ENCODE results near the gene KRT81. TPM values are rescaled to one million over a fixed set of nuclear protein-coding genes. Genes with fewer than 3 reads are reported as not detected.
"Not testable (repeated sequence)": the region's sequence is repeated elsewhere in the genome, so short reads cannot be mapped to it uniquely, and the experiment has no call there.

KRT81 gene
- total RNA-seq, 2 donors from 2014 or later: 0.77 TPM; not detected in 1

DNA sequence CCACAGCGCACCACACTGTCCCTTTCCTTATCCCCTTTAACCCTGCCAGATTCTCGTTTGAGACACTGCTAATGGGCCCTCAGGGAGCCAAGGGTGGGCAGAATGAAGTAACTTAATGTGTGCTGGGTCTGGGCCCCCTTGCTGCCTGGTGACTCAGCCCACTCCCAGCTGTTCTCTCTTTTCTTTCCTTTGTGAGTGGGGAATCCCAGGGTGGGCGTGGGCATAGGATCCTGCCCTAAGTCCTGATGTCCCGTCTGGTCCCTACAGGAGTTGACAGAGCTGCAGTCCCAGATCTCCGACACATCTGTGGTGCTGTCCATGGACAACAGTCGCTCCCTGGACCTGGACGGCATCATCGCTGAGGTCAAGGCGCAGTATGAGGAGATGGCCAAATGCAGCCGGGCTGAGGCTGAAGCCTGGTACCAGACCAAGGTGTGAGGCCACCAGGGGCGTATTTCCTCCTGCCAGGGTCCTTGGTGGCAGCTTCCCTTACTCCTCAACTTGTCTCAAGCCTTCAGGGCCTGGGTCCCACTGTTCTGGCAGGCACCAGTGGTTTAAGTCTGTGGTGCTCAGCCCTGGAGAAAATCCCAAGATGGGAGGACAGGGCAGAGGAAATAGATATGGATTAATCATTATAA, 50.0 kb downstream of the KRT81 start:
- DNase-seq: no peak
- Histone ChIP-seq H3K27ac (no peak overlapping the region), H3K9me3 (no peaks in the 10 kb centered on the region), H3K4me1 (peaks cover 9% of the 10 kb centered on the region), H3K4me3 (no peak overlapping the region), H3K9ac (ENCODE audit: low read depth in 2 of 2, low read length in 2 of 2) (no peak overlapping the region), H3K27me3 (no peaks in the 10 kb centered on the region), H3K36me3 (no peaks in the 10 kb centered on the region)
- intact Hi-C loops (cut with DNase I): no loop called here
- TF ChIP-seq, protein P1, sequence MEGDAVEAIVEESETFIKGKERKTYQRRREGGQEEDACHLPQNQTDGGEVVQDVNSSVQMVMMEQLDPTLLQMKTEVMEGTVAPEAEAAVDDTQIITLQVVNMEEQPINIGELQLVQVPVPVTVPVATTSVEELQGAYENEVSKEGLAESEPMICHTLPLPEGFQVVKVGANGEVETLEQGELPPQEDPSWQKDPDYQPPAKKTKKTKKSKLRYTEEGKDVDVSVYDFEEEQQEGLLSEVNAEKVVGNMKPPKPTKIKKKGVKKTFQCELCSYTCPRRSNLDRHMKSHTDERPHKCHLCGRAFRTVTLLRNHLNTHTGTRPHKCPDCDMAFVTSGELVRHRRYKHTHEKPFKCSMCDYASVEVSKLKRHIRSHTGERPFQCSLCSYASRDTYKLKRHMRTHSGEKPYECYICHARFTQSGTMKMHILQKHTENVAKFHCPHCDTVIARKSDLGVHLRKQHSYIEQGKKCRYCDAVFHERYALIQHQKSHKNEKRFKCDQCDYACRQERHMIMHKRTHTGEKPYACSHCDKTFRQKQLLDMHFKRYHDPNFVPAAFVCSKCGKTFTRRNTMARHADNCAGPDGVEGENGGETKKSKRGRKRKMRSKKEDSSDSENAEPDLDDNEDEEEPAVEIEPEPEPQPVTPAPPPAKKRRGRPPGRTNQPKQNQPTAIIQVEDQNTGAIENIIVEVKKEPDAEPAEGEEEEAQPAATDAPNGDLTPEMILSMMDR (IDR thresholded peaks at IDR 0.05): no peak

GRCh38 chr12:52240247-52240646, 51.1 kb downstream of the KRT81 start:
- H3K27ac ChIP-seq; H3K4me1 ChIP-seq; intact Hi-C loops (cut with DNase I); DNase-seq; H3K9ac ChIP-seq (ENCODE audit: low read depth in 2 of 2, low read length in 2 of 2); H3K36me3 ChIP-seq; H3K9me3 ChIP-seq; H3K4me3 ChIP-seq; H3K27me3 ChIP-seq: not testable (repeated sequence)

DNA sequence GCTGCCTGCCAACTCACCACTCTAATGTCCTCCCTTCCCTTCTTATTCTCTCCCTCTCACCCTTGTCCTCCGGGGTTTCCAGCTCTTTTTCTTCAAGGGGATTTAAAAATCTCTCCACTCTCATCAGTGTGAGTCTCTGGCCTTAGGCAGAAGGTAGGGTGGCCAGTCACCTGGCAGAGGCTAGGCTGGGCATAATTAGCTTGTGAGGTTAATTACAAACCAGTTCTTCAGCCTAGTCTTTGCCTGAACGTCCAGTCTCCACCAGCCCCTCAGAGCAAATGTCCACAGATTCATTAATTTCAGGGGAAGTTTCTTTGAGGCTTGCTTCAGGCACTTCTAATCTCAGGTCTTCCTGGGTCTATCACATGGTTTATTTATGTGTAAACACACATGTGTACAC, 51.6 kb downstream of the KRT81 start:
- no peak for DNase-seq
- TF ChIP-seq, protein P1 (IDR thresholded peaks at IDR 0.05): no peak
- intact Hi-C loops (cut with DNase I): no loop called here
- Histone ChIP-seq H3K36me3 (no peaks in the 10 kb centered on the region), H3K9ac (ENCODE audit: low read depth in 2 of 2, low read length in 2 of 2) (no peak overlapping the region), H3K27ac (no peak overlapping the region), H3K27me3 (no peaks in the 10 kb centered on the region), H3K9me3 (no peaks in the 10 kb centered on the region), H3K4me3 (no peak overlapping the region), H3K4me1 (peaks cover 9% of the 10 kb centered on the region)

DNA sequence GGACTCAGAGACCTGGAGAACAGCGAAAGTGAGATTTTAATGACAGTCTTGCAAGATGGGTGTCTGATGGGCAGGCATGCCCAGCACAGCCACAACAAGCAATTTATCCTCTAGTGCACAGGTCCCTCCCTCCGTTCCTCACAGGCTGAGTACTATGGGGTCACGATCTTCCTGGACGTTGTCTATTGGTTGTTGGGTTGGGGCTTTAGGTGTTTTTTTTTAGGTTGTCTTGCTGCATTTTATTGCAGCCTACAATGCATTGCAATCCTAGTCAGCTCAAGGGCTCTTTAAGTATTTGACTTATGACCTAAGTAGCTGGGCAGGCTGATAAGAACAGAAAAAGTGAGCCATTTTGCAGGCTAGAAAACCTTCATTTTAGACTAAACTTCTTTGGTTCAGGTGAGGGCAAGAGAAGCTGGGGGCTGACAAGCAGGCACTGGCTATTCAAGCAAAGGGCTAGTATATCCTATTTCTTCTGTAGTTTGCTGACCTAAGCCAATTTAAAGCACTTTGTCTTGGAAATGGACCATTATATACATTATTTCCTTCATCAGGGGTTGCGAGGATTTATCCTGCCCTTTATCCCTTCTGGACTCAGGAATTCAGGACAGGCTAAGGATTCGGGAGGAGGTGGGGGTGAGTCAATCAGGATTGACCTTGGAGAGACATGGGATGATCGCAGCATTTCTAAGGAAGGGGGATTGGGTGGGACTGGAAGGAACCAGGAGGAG, 52.3 kb downstream of the KRT81 start:
- Histone ChIP-seq H3K36me3 (no peaks in the 10 kb centered on the region), H3K9me3 (no peaks in the 10 kb centered on the region), H3K9ac (ENCODE audit: low read depth in 2 of 2, low read length in 2 of 2) (no peak overlapping the region), H3K27ac (no peak overlapping the region), H3K4me3 (no peak overlapping the region), H3K27me3 (no peaks in the 10 kb centered on the region), H3K4me1 (peaks cover 3% of the 10 kb centered on the region)
- DNase-seq: no peak
- intact Hi-C loops (cut with DNase I): no loop called here
- TF ChIP-seq, protein P1 (IDR thresholded peaks at IDR 0.05): no peak

DNA sequence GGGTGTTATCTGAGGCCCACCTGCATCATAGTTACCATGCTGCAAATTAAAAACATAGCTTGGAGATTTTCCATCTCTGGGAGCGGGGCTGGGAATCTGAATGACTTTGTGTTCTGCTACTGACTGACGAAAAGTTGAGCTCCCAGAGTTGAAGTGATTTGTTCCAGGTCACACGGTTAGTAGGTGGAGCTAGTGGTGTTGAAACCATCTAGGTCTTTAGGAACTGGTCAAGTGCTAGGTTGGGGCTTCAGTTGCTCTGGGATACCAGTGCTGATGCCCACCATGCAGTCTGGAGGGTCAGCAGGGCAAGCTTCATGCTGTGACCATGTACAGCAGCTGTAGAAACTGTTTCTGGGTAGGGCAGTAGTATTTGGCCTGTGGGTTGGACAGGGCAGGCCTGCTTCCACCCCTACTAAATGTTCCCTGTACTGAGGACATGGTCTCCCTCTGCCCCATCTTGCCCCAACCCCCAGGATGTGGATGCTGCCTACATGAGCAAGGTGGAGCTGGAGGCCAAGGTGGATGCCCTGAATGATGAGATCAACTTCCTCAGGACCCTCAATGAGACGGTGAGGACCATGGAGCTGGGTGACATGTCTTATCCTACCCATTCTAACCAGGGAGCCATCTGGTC, 53.0 kb downstream of the KRT81 start:
- H3K27ac ChIP-seq: no peak overlapping the region
- no peaks in the 10 kb centered on the region for H3K4me1 ChIP-seq
- no peak overlapping the region for H3K9ac ChIP-seq (ENCODE audit: low read depth in 2 of 2, low read length in 2 of 2)

More for the DNA sequence above, 53.0 kb downstream of the KRT81 start:
- Histone ChIP-seq H3K36me3 (no peaks in the 10 kb centered on the region), H3K9me3 (no peaks in the 10 kb centered on the region), H3K27me3 (peaks cover 2% of the 10 kb centered on the region), H3K4me3 (no peak overlapping the region)
- intact Hi-C loops (cut with DNase I): no loop called here
- TF ChIP-seq, protein P1 (IDR thresholded peaks at IDR 0.05): no peak
- DNase-seq: no peak

Measured in colonic mucosa (tissue), 4 donors.